ENCODE results near the gene PPP6R2. TPM values are rescaled to one million over a fixed set of nuclear protein-coding genes. Genes with fewer than 3 reads are reported as not detected.
A peak's percentile ranks its signal among the peaks of the same experiment; 100 is the strongest.

Gene PPP6R2
- total and polyA plus RNA-seq, 2 donors (not counting 1 experiment from before 2014, with no cell fraction given) = 19.7 to 44.4 TPM

- Histone ChIP-seq H3K79me2 (ENCODE audit: control insufficient read depth, insufficient read depth, low read length) (no peaks in the 10 kb centered on the region), H3K27ac (ENCODE audit: insufficient read depth, low read length) (no peak overlapping the region), H4K20me1 (ENCODE audit: control insufficient read depth, extremely low read depth, insufficient read depth, low read length) (no peaks in the 10 kb centered on the region), H2AFZ (ENCODE audit: low read length) (no peak overlapping the region), H3K9me3 (ENCODE audit: control insufficient read depth, insufficient read depth, low read depth, low read length) (no peaks in the 10 kb centered on the region), H3K4me3 (replicated peaks in 1 of 4; ENCODE audit: control extremely low read depth in 1 of 4, insufficient read depth in 1 of 4, low read depth in 3 of 4, low read length in 4 of 4) (no peak overlapping the region), H3K4me2 (ENCODE audit: extremely low read depth, insufficient read depth, low read length) (no peak overlapping the region), H3K27me3 (ENCODE audit: control insufficient read depth, insufficient read depth, low read length) (no peaks in the 10 kb centered on the region), H3K4me1 (ENCODE audit: control insufficient read depth, extremely low read depth, insufficient read depth, low read length) (peaks cover 8% of the 10 kb centered on the region), H3K9ac (ENCODE audit: insufficient read depth, low read length) (no peak overlapping the region), H3K36me3 (ENCODE audit: control insufficient read depth, insufficient read depth, low read length) (peaks cover 32% of the 10 kb centered on the region)
- no peak for DNase-seq (ENCODE audit: low read depth in 2 of 2)
- no peak for TF ChIP-seq CTCF (conservative IDR thresholded peaks at IDR 0.05 in 1 of 2, IDR thresholded peaks at IDR 0.05 in 1 of 2; ENCODE audit: low read depth in 1 of 2, low read length in 2 of 2)
Measured at GRCh38 chr22:50443801-50444625, 100.9 kb downstream of the PPP6R2 start.

GRCh38 chr22:50444663-50445062, 101.5 kb downstream of the PPP6R2 start:
- TF ChIP-seq EZH2 (IDR thresholded peaks at IDR 0.05; ENCODE audit: low read length, missing control alignments) (no peak), CTCF (conservative IDR thresholded peaks at IDR 0.05 in 1 of 2, IDR thresholded peaks at IDR 0.05 in 1 of 2; ENCODE audit: low read depth in 1 of 2, low read length in 2 of 2) (no peak)
- H3K9ac ChIP-seq (ENCODE audit: insufficient read depth, low read length) = no peak overlapping the region
- peaks cover 32% of the 10 kb centered on the region for H3K36me3 ChIP-seq (ENCODE audit: control insufficient read depth, insufficient read depth, low read length)
- no peaks in the 10 kb centered on the region for H3K27me3 ChIP-seq (ENCODE audit: control insufficient read depth, insufficient read depth, low read length)
- peaks cover 8% of the 10 kb centered on the region for H3K4me1 ChIP-seq (ENCODE audit: control insufficient read depth, extremely low read depth, insufficient read depth, low read length)
- H3K4me3 ChIP-seq (replicated peaks in 1 of 4; ENCODE audit: control extremely low read depth in 1 of 4, insufficient read depth in 1 of 4, low read depth in 3 of 4, low read length in 4 of 4) = no peak overlapping the region
- peak; percentile 77 to 80 for DNase-seq (ENCODE audit: low read depth in 2 of 2)
- H3K4me2 ChIP-seq (ENCODE audit: extremely low read depth, insufficient read depth, low read length) = no peak overlapping the region
- H3K9me3 ChIP-seq (ENCODE audit: control insufficient read depth, insufficient read depth, low read depth, low read length) = no peaks in the 10 kb centered on the region
- no peak overlapping the region for H2AFZ ChIP-seq (ENCODE audit: low read length)
- peak overlapping the region; percentile 34 for H3K27ac ChIP-seq (ENCODE audit: insufficient read depth, low read length)
- H4K20me1 ChIP-seq (ENCODE audit: control insufficient read depth, extremely low read depth, insufficient read depth, low read length) = no peaks in the 10 kb centered on the region
- no peaks in the 10 kb centered on the region for H3K79me2 ChIP-seq (ENCODE audit: control insufficient read depth, insufficient read depth, low read length)

- H3K79me2 ChIP-seq (ENCODE audit: control insufficient read depth, insufficient read depth, low read length) = no peaks in the 10 kb centered on the region
- H3K9me3 ChIP-seq (ENCODE audit: control insufficient read depth, insufficient read depth, low read depth, low read length) = no peaks in the 10 kb centered on the region
- H4K20me1 ChIP-seq (ENCODE audit: control insufficient read depth, extremely low read depth, insufficient read depth, low read length) = no peaks in the 10 kb centered on the region
- no peak overlapping the region for H3K9ac ChIP-seq (ENCODE audit: insufficient read depth, low read length)
- no peaks in the 10 kb centered on the region for H3K27me3 ChIP-seq (ENCODE audit: control insufficient read depth, insufficient read depth, low read length)
- no peak for DNase-seq (ENCODE audit: low read depth in 2 of 2)
- no peak overlapping the region for H2AFZ ChIP-seq (ENCODE audit: low read length)
- H3K36me3 ChIP-seq (ENCODE audit: control insufficient read depth, insufficient read depth, low read length) = peaks cover 31% of the 10 kb centered on the region
- TF ChIP-seq CTCF (conservative IDR thresholded peaks at IDR 0.05 in 1 of 2, IDR thresholded peaks at IDR 0.05 in 1 of 2; ENCODE audit: low read depth in 1 of 2, low read length in 2 of 2) (no peak), EZH2 (IDR thresholded peaks at IDR 0.05; ENCODE audit: low read length, missing control alignments) (no peak)
- H3K27ac ChIP-seq (ENCODE audit: insufficient read depth, low read length) = peak overlapping the region; percentile 34
- no peak overlapping the region for H3K4me3 ChIP-seq (replicated peaks in 1 of 4; ENCODE audit: control extremely low read depth in 1 of 4, insufficient read depth in 1 of 4, low read depth in 3 of 4, low read length in 4 of 4)
- no peak overlapping the region for H3K4me2 ChIP-seq (ENCODE audit: extremely low read depth, insufficient read depth, low read length)
- H3K4me1 ChIP-seq (ENCODE audit: control insufficient read depth, extremely low read depth, insufficient read depth, low read length) = peaks cover 8% of the 10 kb centered on the region
Measured at GRCh38 chr22:50445071-50445879, 102.1 kb downstream of the PPP6R2 start.
